ENCODE measurements around the gene ZCCHC4.

DNA sequence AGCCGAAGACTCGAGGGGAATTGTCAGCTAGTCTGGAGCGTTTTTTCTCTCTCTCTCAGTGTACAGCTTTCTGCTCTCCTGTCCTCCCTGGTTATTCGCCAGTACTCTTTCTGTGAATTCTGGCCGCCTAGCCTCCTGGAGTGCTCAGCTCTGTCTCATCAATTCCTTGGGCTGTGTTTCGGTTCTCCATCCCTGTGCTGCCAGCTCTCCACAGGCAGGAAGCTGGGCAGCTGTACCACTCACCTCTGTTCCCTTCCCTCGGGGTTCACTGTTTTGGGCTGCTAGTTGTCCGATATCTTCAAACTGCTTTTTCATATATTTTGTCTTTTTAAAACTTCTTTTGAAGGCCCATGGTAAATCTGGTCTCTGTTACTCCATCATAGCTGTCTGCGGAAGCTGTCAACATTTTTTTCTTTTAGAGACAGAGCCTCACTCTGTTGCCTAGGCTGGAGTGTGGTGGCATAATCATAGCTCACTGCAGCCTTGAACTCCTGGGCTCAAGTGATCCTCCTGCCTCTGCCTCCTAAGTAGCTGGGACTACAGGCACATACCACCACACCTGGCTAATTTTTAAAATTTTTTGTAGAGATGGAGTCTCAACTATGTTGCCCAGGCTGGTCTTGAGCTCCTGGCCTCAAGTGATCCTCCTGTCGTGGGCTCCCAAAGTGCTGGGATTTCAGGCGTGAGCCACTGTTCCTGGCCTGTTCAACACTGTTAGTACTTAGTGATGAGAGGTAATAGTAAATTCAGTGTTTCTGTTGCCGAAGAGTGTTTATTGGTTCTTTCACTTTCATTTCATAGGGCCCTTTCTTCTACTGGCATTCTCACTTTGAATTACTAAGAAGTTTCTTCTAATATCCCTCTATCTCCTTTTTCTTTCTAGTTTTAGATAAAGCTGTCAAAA lies 18.6 kb downstream of the ZCCHC4 start:
- TF ChIP-seq, protein P1, sequence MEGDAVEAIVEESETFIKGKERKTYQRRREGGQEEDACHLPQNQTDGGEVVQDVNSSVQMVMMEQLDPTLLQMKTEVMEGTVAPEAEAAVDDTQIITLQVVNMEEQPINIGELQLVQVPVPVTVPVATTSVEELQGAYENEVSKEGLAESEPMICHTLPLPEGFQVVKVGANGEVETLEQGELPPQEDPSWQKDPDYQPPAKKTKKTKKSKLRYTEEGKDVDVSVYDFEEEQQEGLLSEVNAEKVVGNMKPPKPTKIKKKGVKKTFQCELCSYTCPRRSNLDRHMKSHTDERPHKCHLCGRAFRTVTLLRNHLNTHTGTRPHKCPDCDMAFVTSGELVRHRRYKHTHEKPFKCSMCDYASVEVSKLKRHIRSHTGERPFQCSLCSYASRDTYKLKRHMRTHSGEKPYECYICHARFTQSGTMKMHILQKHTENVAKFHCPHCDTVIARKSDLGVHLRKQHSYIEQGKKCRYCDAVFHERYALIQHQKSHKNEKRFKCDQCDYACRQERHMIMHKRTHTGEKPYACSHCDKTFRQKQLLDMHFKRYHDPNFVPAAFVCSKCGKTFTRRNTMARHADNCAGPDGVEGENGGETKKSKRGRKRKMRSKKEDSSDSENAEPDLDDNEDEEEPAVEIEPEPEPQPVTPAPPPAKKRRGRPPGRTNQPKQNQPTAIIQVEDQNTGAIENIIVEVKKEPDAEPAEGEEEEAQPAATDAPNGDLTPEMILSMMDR (tag by site-specific recombination; IDR thresholded peaks at IDR 0.05) = no peak
- TF ChIP-seq, protein P2, sequence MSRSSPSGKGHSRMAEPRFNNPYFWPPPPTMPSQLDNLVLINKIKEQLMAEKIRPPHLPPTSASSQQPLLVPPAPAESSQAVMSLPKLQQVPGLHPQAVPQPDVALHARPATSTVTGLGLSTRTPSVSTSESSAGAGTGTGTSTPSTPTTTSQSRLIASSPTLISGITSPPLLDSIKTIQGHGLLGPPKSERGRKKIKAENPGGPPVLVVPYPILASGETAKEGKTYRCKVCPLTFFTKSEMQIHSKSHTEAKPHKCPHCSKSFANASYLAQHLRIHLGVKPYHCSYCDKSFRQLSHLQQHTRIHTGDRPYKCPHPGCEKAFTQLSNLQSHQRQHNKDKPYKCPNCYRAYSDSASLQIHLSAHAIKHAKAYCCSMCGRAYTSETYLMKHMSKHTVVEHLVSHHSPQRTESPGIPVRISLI (tag by site-specific recombination; IDR thresholded peaks at IDR 0.05) = no peak
- no peak for TF ChIP-seq SP2 (tag by site-specific recombination; IDR thresholded peaks at IDR 0.05)
- no peak for TF ChIP-seq ZNF221 (tag by site-specific recombination; IDR thresholded peaks at IDR 0.05; ENCODE audit: borderline replicate concordance)
- no peak for TF ChIP-seq ZNF175 (tag by site-specific recombination; IDR thresholded peaks at IDR 0.05)
- TF ChIP-seq, protein P3, sequence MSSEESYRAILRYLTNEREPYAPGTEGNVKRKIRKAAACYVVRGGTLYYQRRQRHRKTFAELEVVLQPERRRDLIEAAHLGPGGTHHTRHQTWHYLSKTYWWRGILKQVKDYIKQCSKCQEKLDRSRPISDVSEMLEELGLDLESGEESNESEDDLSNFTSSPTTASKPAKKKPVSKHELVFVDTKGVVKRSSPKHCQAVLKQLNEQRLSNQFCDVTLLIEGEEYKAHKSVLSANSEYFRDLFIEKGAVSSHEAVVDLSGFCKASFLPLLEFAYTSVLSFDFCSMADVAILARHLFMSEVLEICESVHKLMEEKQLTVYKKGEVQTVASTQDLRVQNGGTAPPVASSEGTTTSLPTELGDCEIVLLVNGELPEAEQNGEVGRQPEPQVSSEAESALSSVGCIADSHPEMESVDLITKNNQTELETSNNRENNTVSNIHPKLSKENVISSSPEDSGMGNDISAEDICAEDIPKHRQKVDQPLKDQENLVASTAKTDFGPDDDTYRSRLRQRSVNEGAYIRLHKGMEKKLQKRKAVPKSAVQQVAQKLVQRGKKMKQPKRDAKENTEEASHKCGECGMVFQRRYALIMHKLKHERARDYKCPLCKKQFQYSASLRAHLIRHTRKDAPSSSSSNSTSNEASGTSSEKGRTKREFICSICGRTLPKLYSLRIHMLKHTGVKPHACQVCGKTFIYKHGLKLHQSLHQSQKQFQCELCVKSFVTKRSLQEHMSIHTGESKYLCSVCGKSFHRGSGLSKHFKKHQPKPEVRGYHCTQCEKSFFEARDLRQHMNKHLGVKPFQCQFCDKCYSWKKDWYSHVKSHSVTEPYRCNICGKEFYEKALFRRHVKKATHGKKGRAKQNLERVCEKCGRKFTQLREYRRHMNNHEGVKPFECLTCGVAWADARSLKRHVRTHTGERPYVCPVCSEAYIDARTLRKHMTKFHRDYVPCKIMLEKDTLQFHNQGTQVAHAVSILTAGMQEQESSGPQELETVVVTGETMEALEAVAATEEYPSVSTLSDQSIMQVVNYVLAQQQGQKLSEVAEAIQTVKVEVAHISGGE (tag by site-specific recombination; conservative IDR thresholded peaks at IDR 0.05; ENCODE audit: low read depth) = no peak
- TF ChIP-seq ZNF274 (IDR thresholded peaks at IDR 0.05; ENCODE audit: low read length) = no peak
- no peak for TF ChIP-seq ZNF274 (tag by site-specific recombination; IDR thresholded peaks at IDR 0.05; ENCODE audit: borderline replicate concordance)
- TF ChIP-seq, protein P4, sequence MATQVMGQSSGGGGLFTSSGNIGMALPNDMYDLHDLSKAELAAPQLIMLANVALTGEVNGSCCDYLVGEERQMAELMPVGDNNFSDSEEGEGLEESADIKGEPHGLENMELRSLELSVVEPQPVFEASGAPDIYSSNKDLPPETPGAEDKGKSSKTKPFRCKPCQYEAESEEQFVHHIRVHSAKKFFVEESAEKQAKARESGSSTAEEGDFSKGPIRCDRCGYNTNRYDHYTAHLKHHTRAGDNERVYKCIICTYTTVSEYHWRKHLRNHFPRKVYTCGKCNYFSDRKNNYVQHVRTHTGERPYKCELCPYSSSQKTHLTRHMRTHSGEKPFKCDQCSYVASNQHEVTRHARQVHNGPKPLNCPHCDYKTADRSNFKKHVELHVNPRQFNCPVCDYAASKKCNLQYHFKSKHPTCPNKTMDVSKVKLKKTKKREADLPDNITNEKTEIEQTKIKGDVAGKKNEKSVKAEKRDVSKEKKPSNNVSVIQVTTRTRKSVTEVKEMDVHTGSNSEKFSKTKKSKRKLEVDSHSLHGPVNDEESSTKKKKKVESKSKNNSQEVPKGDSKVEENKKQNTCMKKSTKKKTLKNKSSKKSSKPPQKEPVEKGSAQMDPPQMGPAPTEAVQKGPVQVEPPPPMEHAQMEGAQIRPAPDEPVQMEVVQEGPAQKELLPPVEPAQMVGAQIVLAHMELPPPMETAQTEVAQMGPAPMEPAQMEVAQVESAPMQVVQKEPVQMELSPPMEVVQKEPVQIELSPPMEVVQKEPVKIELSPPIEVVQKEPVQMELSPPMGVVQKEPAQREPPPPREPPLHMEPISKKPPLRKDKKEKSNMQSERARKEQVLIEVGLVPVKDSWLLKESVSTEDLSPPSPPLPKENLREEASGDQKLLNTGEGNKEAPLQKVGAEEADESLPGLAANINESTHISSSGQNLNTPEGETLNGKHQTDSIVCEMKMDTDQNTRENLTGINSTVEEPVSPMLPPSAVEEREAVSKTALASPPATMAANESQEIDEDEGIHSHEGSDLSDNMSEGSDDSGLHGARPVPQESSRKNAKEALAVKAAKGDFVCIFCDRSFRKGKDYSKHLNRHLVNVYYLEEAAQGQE (tag by site-specific recombination; IDR thresholded peaks at IDR 0.05) = no peak
- no peak for TF ChIP-seq ZNF623 (tag by site-specific recombination; IDR thresholded peaks at IDR 0.05)
